ENCODE results near the gene ATP5IF1.

The ATP5IF1 gene

GRCh38 chr1:28260803-28261174 lies 24.9 kb downstream of the ATP5IF1 start:
- Histone ChIP-seq H4K20me1 (ENCODE audit: insufficient read depth, low read length) (no peaks in the 10 kb centered on the region; the same call in 1 of the 2 replicates), H3K79me2 (ENCODE audit: low read length) (peaks cover 61% of the 10 kb centered on the region), H3K9ac (ENCODE audit: low read length) (no peak overlapping the region), H3K27ac (ENCODE audit: low read length) (no peak overlapping the region), H3K36me3 (replicated peaks; ENCODE audit: insufficient read depth, low read length) (no peaks in the 10 kb centered on the region), H3K9me2 (replicated peaks; ENCODE audit: insufficient read depth, low read length) (no peaks in the 10 kb centered on the region), H3F3A (ENCODE audit: insufficient read depth, low read length) (no peaks in the 10 kb centered on the region), H3K4me3 (ENCODE audit: low read length) (peak overlapping the region; percentile 99), H3K4me1 (ENCODE audit: low read length) (peaks cover 16% of the 10 kb centered on the region), H3K27me3 (replicated peaks; ENCODE audit: insufficient read depth, low read length) (no peaks in the 10 kb centered on the region), H3K9me3 (replicated peaks; ENCODE audit: insufficient read depth, low read length) (no peaks in the 10 kb centered on the region), H2AFZ (ENCODE audit: low read length) (no peak overlapping the region), H3K4me2 (ENCODE audit: low read depth, low read length) (peak overlapping the region; percentile 93)
- DNase-seq = no peak
- TF ChIP-seq EZH2 (optimal IDR thresholded peaks at IDR 0.05; ENCODE audit: low read depth, low read length) (no peak), CTCF (IDR thresholded peaks at IDR 0.05; ENCODE audit: low read length) (no peak), EZH2phosphoT487 (IDR thresholded peaks at IDR 0.05; ENCODE audit: low read length) (no peak)

- H3K4me2 ChIP-seq (ENCODE audit: low read depth, low read length) = no peak overlapping the region
- no peak overlapping the region for H3K4me3 ChIP-seq (ENCODE audit: low read length)
- no peaks in the 10 kb centered on the region for H3K9me2 ChIP-seq (replicated peaks; ENCODE audit: insufficient read depth, low read length)
- no peak overlapping the region for H3K9ac ChIP-seq (ENCODE audit: low read length)
- no peaks in the 10 kb centered on the region for H3K36me3 ChIP-seq (replicated peaks; ENCODE audit: insufficient read depth, low read length)
- peaks cover 91% of the 10 kb centered on the region for H3K79me2 ChIP-seq (ENCODE audit: low read length)
- TF ChIP-seq CTCF (IDR thresholded peaks at IDR 0.05; ENCODE audit: low read length) = no peak
- H3F3A ChIP-seq (ENCODE audit: insufficient read depth, low read length) = no peaks in the 10 kb centered on the region
- no peaks in the 10 kb centered on the region for H3K27me3 ChIP-seq (replicated peaks; ENCODE audit: insufficient read depth, low read length)
- H3K27ac ChIP-seq (ENCODE audit: low read length) = no peak overlapping the region
- H2AFZ ChIP-seq (ENCODE audit: low read length) = no peak overlapping the region
- H4K20me1 ChIP-seq (ENCODE audit: insufficient read depth, low read length) = peaks cover 3% of the 10 kb centered on the region; the same call in 1 of the 2 replicates
- H3K4me1 ChIP-seq (ENCODE audit: low read length) = peaks cover 6% of the 10 kb centered on the region; the same call in 1 of the 2 replicates
- no peak for DNase-seq
- H3K9me3 ChIP-seq (replicated peaks; ENCODE audit: insufficient read depth, low read length) = no peaks in the 10 kb centered on the region
Observed at GRCh38 chr1:28264897-28265296, 29.0 kb downstream of the ATP5IF1 start.

- Histone ChIP-seq H3K4me2 (ENCODE audit: low read depth, low read length) (no peak overlapping the region), H3K4me1 (ENCODE audit: low read length) (peaks cover 6% of the 10 kb centered on the region; the same call in 1 of the 2 replicates), H2AFZ (ENCODE audit: low read length) (no peak overlapping the region), H3K4me3 (ENCODE audit: low read length) (no peak overlapping the region), H3K79me2 (ENCODE audit: low read length) (peaks cover 85% of the 10 kb centered on the region), H3K36me3 (replicated peaks; ENCODE audit: insufficient read depth, low read length) (no peaks in the 10 kb centered on the region), H3K9me2 (replicated peaks; ENCODE audit: insufficient read depth, low read length) (no peaks in the 10 kb centered on the region), H3K27ac (ENCODE audit: low read length) (no peak overlapping the region), H3K27me3 (replicated peaks; ENCODE audit: insufficient read depth, low read length) (no peaks in the 10 kb centered on the region), H3K9ac (ENCODE audit: low read length) (no peak overlapping the region), H3F3A (ENCODE audit: insufficient read depth, low read length) (no peaks in the 10 kb centered on the region), H3K9me3 (replicated peaks; ENCODE audit: insufficient read depth, low read length) (no peaks in the 10 kb centered on the region), H4K20me1 (ENCODE audit: insufficient read depth, low read length) (peaks cover 3% of the 10 kb centered on the region; the same call in 1 of the 2 replicates)
- DNase-seq = no peak
- TF ChIP-seq EZH2 (optimal IDR thresholded peaks at IDR 0.05; ENCODE audit: low read depth, low read length) (no peak), CTCF (IDR thresholded peaks at IDR 0.05; ENCODE audit: low read length) (no peak), EZH2phosphoT487 (IDR thresholded peaks at IDR 0.05; ENCODE audit: low read length) (no peak)
Observed at GRCh38 chr1:28265577-28265976, 29.7 kb downstream of the ATP5IF1 start.
